ENCODE data around the gene DPF3. TPM values are rescaled to one million over a fixed set of nuclear protein-coding genes. Genes with fewer than 3 reads are reported as not detected.
"Not testable (repeated sequence)": the region's sequence is repeated elsewhere in the genome, so short reads cannot be mapped to it uniquely, and the experiment has no call there.

Gene DPF3
- total RNA-seq, 3 donors from 2014 or later = 9.3 to 21.9 (median 10.9) TPM

DNA sequence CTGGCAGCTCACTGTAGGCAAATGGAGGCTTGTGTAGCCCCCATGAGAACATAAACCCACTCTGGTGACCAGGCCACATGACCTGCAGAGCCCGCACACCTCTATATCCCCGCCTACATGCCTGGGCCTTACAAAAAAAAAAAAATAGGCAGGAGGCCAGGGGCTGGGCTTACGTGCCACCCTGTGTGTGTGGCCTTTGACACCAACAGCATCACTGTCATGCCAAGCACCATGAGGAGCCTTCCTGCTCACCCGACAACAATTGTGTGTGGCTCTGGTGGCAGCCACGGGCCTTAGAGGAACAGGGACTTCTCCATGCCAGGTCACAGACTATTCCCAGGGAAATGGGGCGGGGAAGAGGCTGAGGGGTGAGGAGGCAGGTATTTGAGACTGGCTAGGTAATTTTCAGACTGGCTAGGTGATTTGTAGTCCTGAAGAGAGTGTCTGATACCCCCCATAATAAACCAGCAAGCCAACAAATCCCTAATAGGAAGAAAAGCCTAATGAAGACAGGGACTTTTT lies 140.0 kb downstream of the DPF3 start:
- TF ChIP-seq, protein P1, sequence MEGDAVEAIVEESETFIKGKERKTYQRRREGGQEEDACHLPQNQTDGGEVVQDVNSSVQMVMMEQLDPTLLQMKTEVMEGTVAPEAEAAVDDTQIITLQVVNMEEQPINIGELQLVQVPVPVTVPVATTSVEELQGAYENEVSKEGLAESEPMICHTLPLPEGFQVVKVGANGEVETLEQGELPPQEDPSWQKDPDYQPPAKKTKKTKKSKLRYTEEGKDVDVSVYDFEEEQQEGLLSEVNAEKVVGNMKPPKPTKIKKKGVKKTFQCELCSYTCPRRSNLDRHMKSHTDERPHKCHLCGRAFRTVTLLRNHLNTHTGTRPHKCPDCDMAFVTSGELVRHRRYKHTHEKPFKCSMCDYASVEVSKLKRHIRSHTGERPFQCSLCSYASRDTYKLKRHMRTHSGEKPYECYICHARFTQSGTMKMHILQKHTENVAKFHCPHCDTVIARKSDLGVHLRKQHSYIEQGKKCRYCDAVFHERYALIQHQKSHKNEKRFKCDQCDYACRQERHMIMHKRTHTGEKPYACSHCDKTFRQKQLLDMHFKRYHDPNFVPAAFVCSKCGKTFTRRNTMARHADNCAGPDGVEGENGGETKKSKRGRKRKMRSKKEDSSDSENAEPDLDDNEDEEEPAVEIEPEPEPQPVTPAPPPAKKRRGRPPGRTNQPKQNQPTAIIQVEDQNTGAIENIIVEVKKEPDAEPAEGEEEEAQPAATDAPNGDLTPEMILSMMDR (IDR thresholded peaks at IDR 0.05) = no peak
- intact Hi-C loops (cut with DNase I, micrococcal nuclease) = no loop called here
- Histone ChIP-seq H3K9me3 (peaks cover 4% of the 10 kb centered on the region), H3K4me3 (no peak overlapping the region), H3K36me3 (ENCODE audit: low read depth) (no peaks in the 10 kb centered on the region), H3K4me1 (ENCODE audit: low read depth) (no peaks in the 10 kb centered on the region)
- ATAC-seq = no peak
- DNase-seq = no peak

DNA sequence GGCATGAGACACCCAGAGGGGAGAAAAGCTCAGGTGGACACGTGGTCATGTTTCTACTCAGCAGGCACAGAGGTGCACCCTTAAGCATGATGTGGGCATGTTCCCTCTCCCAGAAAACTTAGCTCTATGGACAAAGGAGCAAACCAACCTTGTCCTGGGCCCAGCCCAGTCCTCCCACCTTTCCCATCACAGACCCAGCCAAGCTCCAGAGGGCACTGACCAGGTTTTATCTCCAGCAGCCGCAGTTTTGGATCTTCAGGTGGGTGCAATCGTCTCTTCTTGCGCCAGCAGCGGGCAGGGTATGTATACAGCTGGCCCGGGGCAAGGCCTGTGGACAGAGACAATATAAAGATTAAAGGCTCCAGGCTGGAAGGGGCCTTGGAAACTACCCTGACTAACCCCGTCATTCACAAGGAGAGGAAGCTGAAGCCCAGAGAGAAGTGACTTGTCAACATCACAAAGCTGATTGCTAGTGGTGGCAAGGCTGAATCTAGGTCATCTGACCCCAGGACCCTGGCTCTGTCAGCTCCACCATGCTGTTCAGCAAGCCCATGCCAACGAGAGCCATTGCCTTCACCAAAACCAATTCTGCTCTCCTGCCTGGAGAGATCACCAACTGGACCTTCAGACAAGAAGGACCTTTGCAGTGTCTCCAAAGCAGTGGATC lies 140.7 kb downstream of the DPF3 start:
- H3K4me1 ChIP-seq (ENCODE audit: low read depth) = no peaks in the 10 kb centered on the region
- H3K9me3 ChIP-seq = no peaks in the 10 kb centered on the region
- DNase-seq (no peak), ATAC-seq (no peak)
- H3K36me3 ChIP-seq (ENCODE audit: low read depth) = no peaks in the 10 kb centered on the region
- TF ChIP-seq, protein P1 (IDR thresholded peaks at IDR 0.05) = no peak
- intact Hi-C loops (cut with DNase I, micrococcal nuclease) = no loop called here
- H3K4me3 ChIP-seq = no peak overlapping the region

DNA sequence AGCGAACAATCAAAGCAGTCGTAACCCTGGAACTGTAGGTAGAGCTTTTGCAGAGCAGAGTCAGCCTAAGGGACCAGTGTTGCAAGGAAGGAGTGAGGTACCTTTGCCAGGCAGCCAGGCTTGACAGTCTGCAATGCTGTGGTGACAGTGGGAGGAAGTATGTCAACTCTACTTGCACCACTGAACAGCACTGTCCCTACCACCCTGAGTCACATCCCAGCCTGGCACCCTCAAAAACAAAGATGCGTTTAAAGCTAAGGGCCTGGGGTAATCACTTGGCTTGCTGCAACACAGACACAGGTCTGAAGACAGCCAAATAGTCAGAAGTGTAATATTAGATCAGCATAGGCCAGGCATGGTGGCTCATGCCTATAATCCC lies 141.9 kb downstream of the DPF3 start:
- DNase-seq (no peak), ATAC-seq (peak; percentile 33)
- H3K4me3 ChIP-seq = no peak overlapping the region
- no peaks in the 10 kb centered on the region for H3K36me3 ChIP-seq (ENCODE audit: low read depth)
- intact Hi-C loops (cut with DNase I, micrococcal nuclease) = no loop called here
- H3K4me1 ChIP-seq (ENCODE audit: low read depth) = no peaks in the 10 kb centered on the region
- no peaks in the 10 kb centered on the region for H3K9me3 ChIP-seq
- TF ChIP-seq, protein P1 (IDR thresholded peaks at IDR 0.05) = no peak

DNA sequence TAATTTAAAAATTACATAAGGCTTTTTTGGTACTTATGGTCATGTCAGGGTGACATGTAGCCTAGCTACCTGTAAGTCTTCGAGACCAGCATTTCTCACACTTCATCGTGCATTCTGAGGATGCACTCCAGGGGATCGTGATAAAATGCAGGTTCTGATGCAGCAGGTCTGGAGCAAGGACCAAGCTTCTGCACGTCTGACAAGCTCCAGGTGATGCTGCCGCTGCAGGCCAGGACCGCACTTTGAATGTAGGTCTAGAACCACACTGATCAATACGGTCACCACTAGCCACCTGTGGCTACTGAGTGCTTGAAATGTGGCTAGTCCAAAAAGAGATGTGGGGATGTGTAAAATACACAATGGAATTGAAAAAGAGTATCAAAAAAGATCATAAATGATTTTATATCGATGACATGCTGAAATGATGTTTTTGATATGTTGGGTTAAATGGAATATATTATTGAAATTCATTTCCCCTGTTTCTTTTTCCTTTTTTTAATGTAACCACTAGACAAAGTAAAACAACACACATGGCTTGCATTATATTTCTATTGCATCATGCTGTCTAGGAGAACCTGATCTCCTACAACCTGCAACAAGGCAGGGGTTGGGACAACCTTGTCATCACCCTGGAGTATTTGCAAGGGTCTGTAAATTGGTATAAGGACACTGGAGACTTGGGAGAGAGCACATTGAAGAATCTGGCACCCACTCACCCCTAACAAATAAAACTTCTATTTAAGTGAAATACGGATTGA lies 142.4 kb downstream of the DPF3 start:
- DNase-seq (no peak), ATAC-seq (no peak)
- Histone ChIP-seq H3K9me3 (no peaks in the 10 kb centered on the region), H3K4me1 (ENCODE audit: low read depth) (no peaks in the 10 kb centered on the region), H3K36me3 (ENCODE audit: low read depth) (no peaks in the 10 kb centered on the region), H3K4me3 (no peak overlapping the region)
- intact Hi-C loops (cut with DNase I, micrococcal nuclease) = no loop called here
- TF ChIP-seq, protein P1 (IDR thresholded peaks at IDR 0.05) = no peak

DNA sequence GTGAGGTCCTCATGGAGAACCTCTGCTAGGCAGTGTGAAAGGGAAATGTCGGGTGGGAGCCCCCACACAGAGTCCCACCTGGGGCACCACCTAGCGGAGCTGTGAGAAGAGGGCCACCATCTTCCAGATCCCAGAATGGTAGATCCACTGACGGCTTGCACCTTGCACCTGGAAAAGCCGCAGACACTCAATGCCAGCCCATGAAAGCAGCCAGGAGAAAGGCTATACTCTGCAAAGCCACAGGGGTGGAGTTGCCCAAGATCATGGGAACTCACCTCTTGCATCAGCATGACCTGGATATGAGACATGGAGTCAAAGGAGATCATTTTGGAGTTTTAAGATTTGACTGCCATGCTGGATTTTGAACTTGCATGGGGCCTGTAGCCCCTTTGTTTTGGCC lies 145.0 kb downstream of the DPF3 start:
- H3K4me1 ChIP-seq (ENCODE audit: low read depth); ATAC-seq; H3K36me3 ChIP-seq (ENCODE audit: low read depth); intact Hi-C loops (cut with DNase I, micrococcal nuclease); H3K4me3 ChIP-seq; DNase-seq; H3K9me3 ChIP-seq: not testable (repeated sequence)

DNA sequence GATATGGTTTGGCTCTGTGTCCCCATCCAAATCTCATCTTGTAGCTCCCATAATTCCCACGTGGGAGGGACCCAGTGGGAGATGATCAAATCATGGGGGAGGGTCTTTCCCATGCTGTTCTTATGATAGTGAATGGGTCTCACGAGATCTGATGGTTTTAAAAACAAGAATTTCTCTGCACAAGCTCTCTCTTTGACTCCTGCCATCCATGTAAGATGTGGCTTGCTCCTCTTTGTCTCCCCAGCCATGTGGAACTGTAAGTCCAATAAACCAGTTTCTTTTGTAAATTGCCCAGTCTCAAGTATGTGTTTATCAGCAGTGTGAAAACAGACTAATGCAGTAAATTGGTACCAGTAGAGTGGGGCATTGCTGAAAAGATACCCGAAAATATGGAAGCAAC lies 146.2 kb downstream of the DPF3 start:
- no peak for DNase-seq
- Histone ChIP-seq H3K9me3 (no peaks in the 10 kb centered on the region), H3K4me3 (no peak overlapping the region), H3K4me1 (ENCODE audit: low read depth) (no peaks in the 10 kb centered on the region), H3K36me3 (ENCODE audit: low read depth) (no peaks in the 10 kb centered on the region)
- TF ChIP-seq, protein P1 (IDR thresholded peaks at IDR 0.05) = no peak
- ATAC-seq = no peak
- intact Hi-C loops (cut with DNase I, micrococcal nuclease) = no loop called here
